HEK293 (cell line): ENCODE data around the gene AIRE.

Experiments
- TCF7L2 ChIP-seq: IDR thresholded peaks from 2 replicates; pipeline ENCODE4 v1.6.1; 2011; ENCODE audit warnings: low read depth, mild to moderate bottlenecking, inconsistent platforms, low read length, moderate library complexity, borderline replicate concordance
- ZNF114 ChIP-seq: fragments of 450-650 bp; formaldehyde crosslinking; IDR thresholded peaks from 2 replicates; pipeline ENCODE4 v1.5.0; 2017; ENCODE audit warnings: missing biosample characterization, missing genetic modification characterization
- ZNF23 ChIP-seq: fragments of 450-650 bp; formaldehyde crosslinking; IDR thresholded peaks from 2 replicates; pipeline ENCODE4 v1.5.1; 2016; ENCODE audit warnings: missing biosample characterization, missing genetic modification characterization, borderline replicate concordance
- ZNF311 ChIP-seq: fragments of 450-650 bp; formaldehyde crosslinking; IDR thresholded peaks from 2 replicates; pipeline ENCODE4 v1.5.1; 2017; ENCODE audit warnings: missing biosample characterization, missing genetic modification characterization, borderline replicate concordance
- ZNF354C ChIP-seq: fragments of 450-650 bp; formaldehyde crosslinking; IDR thresholded peaks from 2 replicates; pipeline ENCODE4 v1.5.1; 2016; ENCODE audit warnings: missing biosample characterization, missing genetic modification characterization, low read depth, borderline replicate concordance
- ZNF670 ChIP-seq: fragments of 450-650 bp; formaldehyde crosslinking; IDR thresholded peaks from 2 replicates; pipeline ENCODE4 v1.5.1; 2016; ENCODE audit warnings: missing biosample characterization, missing genetic modification characterization, low read depth
- TF ChIP-seq, protein P1 (sequence below): fragments of 450-650 bp; formaldehyde crosslinking; IDR thresholded peaks from 2 replicates; pipeline ENCODE4 v1.5.1; 2016; ENCODE audit warnings: missing biosample characterization, missing genetic modification characterization

- TF ChIP-seq ZNF23, result no peak
- TF ChIP-seq ZNF114, result no peak
- TF ChIP-seq, protein P1, sequence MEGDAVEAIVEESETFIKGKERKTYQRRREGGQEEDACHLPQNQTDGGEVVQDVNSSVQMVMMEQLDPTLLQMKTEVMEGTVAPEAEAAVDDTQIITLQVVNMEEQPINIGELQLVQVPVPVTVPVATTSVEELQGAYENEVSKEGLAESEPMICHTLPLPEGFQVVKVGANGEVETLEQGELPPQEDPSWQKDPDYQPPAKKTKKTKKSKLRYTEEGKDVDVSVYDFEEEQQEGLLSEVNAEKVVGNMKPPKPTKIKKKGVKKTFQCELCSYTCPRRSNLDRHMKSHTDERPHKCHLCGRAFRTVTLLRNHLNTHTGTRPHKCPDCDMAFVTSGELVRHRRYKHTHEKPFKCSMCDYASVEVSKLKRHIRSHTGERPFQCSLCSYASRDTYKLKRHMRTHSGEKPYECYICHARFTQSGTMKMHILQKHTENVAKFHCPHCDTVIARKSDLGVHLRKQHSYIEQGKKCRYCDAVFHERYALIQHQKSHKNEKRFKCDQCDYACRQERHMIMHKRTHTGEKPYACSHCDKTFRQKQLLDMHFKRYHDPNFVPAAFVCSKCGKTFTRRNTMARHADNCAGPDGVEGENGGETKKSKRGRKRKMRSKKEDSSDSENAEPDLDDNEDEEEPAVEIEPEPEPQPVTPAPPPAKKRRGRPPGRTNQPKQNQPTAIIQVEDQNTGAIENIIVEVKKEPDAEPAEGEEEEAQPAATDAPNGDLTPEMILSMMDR, result no peak
- TF ChIP-seq ZNF670 (tag by site-specific recombination), result no peak
- no peak for TF ChIP-seq ZNF354C (tag by site-specific recombination)
- no peak for TF ChIP-seq ZNF311 (tag by site-specific recombination)
- no peak for TF ChIP-seq TCF7L2
Observed at GRCh38 chr21:44323591-44323990, 37.9 kb downstream of the AIRE start.
